Stomach (tissue), 9 donors: Measurements from ENCODE around the gene MANEAL. TPM values are rescaled to one million over a fixed set of nuclear protein-coding genes. Genes with fewer than 3 reads are reported as not detected.

Experiments used
- DNase-seq, 2 donors: peaks; one replicate each; pipeline versions ENCODE4 v3.0.0 to v3.0.0-alpha.2; 2013 to 2019
- H3K27ac ChIP-seq, 5 donors: fragments of 200-600 bp in 4 of 5; sonication (generic) in 4 of 5; one replicate each; pipeline ENCODE4 v1.5.1; 2013 to 2019; ENCODE audit warnings: mild to moderate bottlenecking in 1 of 5, moderate library complexity in 1 of 5
- H3K27me3 ChIP-seq, 3 donors: fragments of 200-600 bp; sonication (generic); one replicate each; pipeline ENCODE4 v1.5.1; 2017 to 2019; ENCODE audit warnings: mixed run types in 1 of 3
- H3K36me3 ChIP-seq, 4 donors: fragments of 200-600 bp; sonication (generic); 1 replicate in 3 of 4; 2 replicates in 1 of 4; pipeline ENCODE4 v1.5.1; 2016 to 2019
- H3K4me1 ChIP-seq, 4 donors: fragments of 200-600 bp; sonication (generic); one replicate each; pipeline ENCODE4 v1.5.1; 2016 to 2019
- H3K4me3 ChIP-seq, 4 donors: fragments of 200-600 bp; sonication (generic) in 3 of 4; one replicate each; pipeline ENCODE4 v1.5.1; 2016 to 2019; ENCODE audit warnings: mild to moderate bottlenecking in 1 of 4
- H3K9me3 ChIP-seq, 4 donors: fragments of 200-600 bp; sonication (generic); one replicate each; pipeline ENCODE4 v1.5.1; 2016 to 2019
- CTCF ChIP-seq, 7 experiments: fragments of 450-650 bp in 4 of 7; fragments of 200-600 bp in 3 of 7; sonication (generic) in 3 of 7; IDR thresholded peaks; one replicate each; pipeline ENCODE4 v1.5.1; 2016 to 2019; ENCODE audit warnings: antibody characterized with exemption in 7 of 7, control low read depth in 2 of 7, mild to moderate bottlenecking in 1 of 7
- EP300 ChIP-seq: sonication (generic); formaldehyde crosslinking; IDR thresholded peaks from one replicate; pipeline ENCODE4 v1.6.1; 2017; ENCODE audit warnings: antibody characterized with exemption
- POLR2A ChIP-seq, 4 donors: fragments of 450-650 bp; IDR thresholded peaks; one replicate each; pipeline ENCODE4 v1.6.1; 2016; ENCODE audit warnings: antibody characterized with exemption in 4 of 4, control low read depth in 2 of 4, mild to moderate bottlenecking in 1 of 4, moderate library complexity in 1 of 4
- POLR2AphosphoS5 ChIP-seq, 3 donors: sonication (generic); formaldehyde crosslinking; IDR thresholded peaks; one replicate each; pipeline ENCODE4 v1.6.1; 2016; ENCODE audit warnings: antibody characterized with exemption in 3 of 3
- WGBS, 5 donors: extraction: QIAGEN DNeasy Blood & Tissue Kit in 3 of 5; methylation state at CpG; one replicate each; pipeline versions ENCODE4 v1.1.5 to v1.1.7; 2013 to 2018; 5-methylcytosine and 5-hydroxymethylcytosine counted together
- intact Hi-C: fragments of 100-400 bp; cut with DNase I; formaldehyde crosslinking; loops from one replicate; pipeline ENCODE4 v1.15.1; 2023; ENCODE audit warnings: low total_unique reads
- polyA plus RNA-seq, 3 donors: library from polyadenylated mRNA; stranded (reverse); fragments of 200-250 nt; gene quantifications; one replicate each; pipeline ENCODE4 v1.2.3, GENCODE V29; 2013
- total RNA-seq, 5 donors: library from RNA; depleted of rRNA; stranded (reverse); fragments of >200 nt; gene quantifications; one replicate each; pipeline versions ENCODE4 v1.1.0 to v1.2.3, GENCODE V29; 2014 to 2016
- donor health status: healthy with polysubstance abuse.
- donor health status: Bipolar disorder and iron deficiency.
- donor health status: healthy.

The MANEAL gene
- total and polyA plus RNA-seq, 8 donors = 1.4 to 5.8 (median 2.2) TPM; not detected in 1

GRCh38 chr1:37792943-37793686, 532 bp upstream of the MANEAL start:
- 31 to 53% (median 38%) methylated on average over 20 to 36 of the region's 36 CpGs for WGBS, 5 donors
- intact Hi-C loops = no loop called here
- H3K9me3 ChIP-seq = no peaks in the 10 kb centered on the region
- H3K4me1 ChIP-seq = peaks cover 15 to 25% (median 23%) of the 10 kb centered on the region in 4 donors
- peaks cover 0 to 1% (median 0%) of the 10 kb centered on the region in 4 donors for H3K36me3 ChIP-seq
- DNase-seq = no peak
- H3K4me3 ChIP-seq = peak overlapping the region; percentile 55 to 74 (median 68)
- H3K27ac ChIP-seq = peak overlapping the region in 3 of 5 donors; percentile 7 to 40 (median 38)
- peaks cover 0 to 58% (median 0%) of the 10 kb centered on the region in 3 donors for H3K27me3 ChIP-seq
- TF ChIP-seq POLR2AphosphoS5 (IDR thresholded peaks at IDR 0.05) (no peak), POLR2A (IDR thresholded peaks at IDR 0.05) (no peak), CTCF (IDR thresholded peaks at IDR 0.05) (no peak), EP300 (no peak)

- Histone ChIP-seq H3K27me3 (peaks cover 0 to 43% (median 0%) of the 10 kb centered on the region in 3 donors), H3K36me3 (peaks cover 0 to 17% (median 9%) of the 10 kb centered on the region in 4 donors), H3K4me1 (peaks cover 15 to 25% (median 23%) of the 10 kb centered on the region in 4 donors), H3K9me3 (no peaks in the 10 kb centered on the region), H3K27ac (no peak overlapping the region), H3K4me3 (peak overlapping the region; percentile 55 to 74 (median 68))
- WGBS, 5 donors = 10 to 29% (median 11%) methylated on average over 18 to 59 of the region's 59 CpGs
- intact Hi-C loops = no loop called here
- DNase-seq = peak in 1 of 2 donors; percentile 10
- TF ChIP-seq POLR2AphosphoS5 (IDR thresholded peaks at IDR 0.05) (no peak), EP300 (no peak), CTCF (IDR thresholded peaks at IDR 0.05) (no peak), POLR2A (IDR thresholded peaks at IDR 0.05) (no peak)
These were observed 1.0 kb downstream of the MANEAL start for GRCh38 chr1:37794372-37795339.

- no peak for TF ChIP-seq CTCF (IDR thresholded peaks at IDR 0.05)
- TF ChIP-seq EP300 = no peak
- TF ChIP-seq POLR2AphosphoS5 (IDR thresholded peaks at IDR 0.05) = no peak
- TF ChIP-seq POLR2A (IDR thresholded peaks at IDR 0.05) = no peak
- peaks cover 0 to 25% (median 18%) of the 10 kb centered on the region in 4 donors for H3K36me3 ChIP-seq
- peaks cover 0 to 39% (median 0%) of the 10 kb centered on the region in 3 donors for H3K27me3 ChIP-seq
- DNase-seq = peak; percentile 68 to 88
- WGBS, 5 donors = 20 to 29% (median 23%) methylated on average over 22 of the region's 22 CpGs
- H3K4me1 ChIP-seq = peaks cover 15 to 25% (median 23%) of the 10 kb centered on the region in 4 donors
- H3K4me3 ChIP-seq = peak overlapping the region in 3 of 4 donors; percentile 55 to 74 (median 74)
- no peaks in the 10 kb centered on the region for H3K9me3 ChIP-seq
- no peak overlapping the region for H3K27ac ChIP-seq
- intact Hi-C loops = no loop called here
These were observed 1.9 kb downstream of the MANEAL start for GRCh38 chr1:37795340-37796125.
